ENCODE results near the gene FOSL1. TPM values are rescaled to one million over a fixed set of nuclear protein-coding genes. Genes with fewer than 3 reads are reported as not detected.

The FOSL1 gene
- total RNA-seq, 1 donor from 2014 or later = 44.2 TPM

GRCh38 chr11:65883786-65884715 lies 16.1 kb downstream of the FOSL1 start:
- Histone ChIP-seq H3K4me3 (ENCODE audit: low read depth, low read length) (no peak overlapping the region), H3K27me3 (ENCODE audit: control insufficient read depth, insufficient read depth, low read length) (no peaks in the 10 kb centered on the region), H3K36me3 (ENCODE audit: control insufficient read depth, insufficient read depth, low read length) (peaks cover 11% of the 10 kb centered on the region)
- DNase-seq (ENCODE audit: low read depth) = no peak
- TF ChIP-seq CTCF (IDR thresholded peaks at IDR 0.05; ENCODE audit: insufficient read depth, low read length, poor library complexity, severe bottlenecking) = no peak

- TF ChIP-seq CTCF (IDR thresholded peaks at IDR 0.05; ENCODE audit: insufficient read depth, low read length, poor library complexity, severe bottlenecking) = no peak
- H3K36me3 ChIP-seq (ENCODE audit: control insufficient read depth, insufficient read depth, low read length) = peaks cover 11% of the 10 kb centered on the region
- no peak overlapping the region for H3K4me3 ChIP-seq (ENCODE audit: low read depth, low read length)
- no peaks in the 10 kb centered on the region for H3K27me3 ChIP-seq (ENCODE audit: control insufficient read depth, insufficient read depth, low read length)
- no peak for DNase-seq (ENCODE audit: low read depth)
These were observed 17.0 kb downstream of the FOSL1 start for GRCh38 chr11:65883058-65883761.

- no peak for DNase-seq (ENCODE audit: low read depth)
- Histone ChIP-seq H3K27me3 (ENCODE audit: control insufficient read depth, insufficient read depth, low read length) (no peaks in the 10 kb centered on the region), H3K36me3 (ENCODE audit: control insufficient read depth, insufficient read depth, low read length) (peaks cover 11% of the 10 kb centered on the region), H3K4me3 (ENCODE audit: low read depth, low read length) (no peak overlapping the region)
- TF ChIP-seq CTCF (IDR thresholded peaks at IDR 0.05; ENCODE audit: insufficient read depth, low read length, poor library complexity, severe bottlenecking) = no peak
These were observed 17.8 kb downstream of the FOSL1 start for GRCh38 chr11:65882120-65883057.

GRCh38 chr11:65880844-65881421 lies 19.3 kb downstream of the FOSL1 start:
- no peaks in the 10 kb centered on the region for H3K27me3 ChIP-seq (ENCODE audit: control insufficient read depth, insufficient read depth, low read length)
- no peak for TF ChIP-seq CTCF (IDR thresholded peaks at IDR 0.05; ENCODE audit: insufficient read depth, low read length, poor library complexity, severe bottlenecking)
- peaks cover 11% of the 10 kb centered on the region for H3K36me3 ChIP-seq (ENCODE audit: control insufficient read depth, insufficient read depth, low read length)
- no peak for DNase-seq (ENCODE audit: low read depth)
- H3K4me3 ChIP-seq (ENCODE audit: low read depth, low read length) = no peak overlapping the region

- no peak for TF ChIP-seq CTCF (IDR thresholded peaks at IDR 0.05; ENCODE audit: insufficient read depth, low read length, poor library complexity, severe bottlenecking)
- Histone ChIP-seq H3K4me3 (ENCODE audit: low read depth, low read length) (no peak overlapping the region), H3K36me3 (ENCODE audit: control insufficient read depth, insufficient read depth, low read length) (peaks cover 9% of the 10 kb centered on the region), H3K27me3 (ENCODE audit: control insufficient read depth, insufficient read depth, low read length) (no peaks in the 10 kb centered on the region)
- no peak for DNase-seq (ENCODE audit: low read depth)
These were observed 20.2 kb downstream of the FOSL1 start for GRCh38 chr11:65880027-65880426.
